Measurements from ENCODE around the gene RAB33B. TPM values are rescaled to one million over a fixed set of nuclear protein-coding genes. Genes with fewer than 3 reads are reported as not detected.

Gene RAB33B
- total RNA-seq, 1 experiment from 2014 or later = 4.5 TPM

- ChIA-PET CTCF (interaction anchor here (1.1 to 1.3 kb wide), 2 partner anchors 11 to 14 kb away, joined by 3 to 14 read pairs; no protein-coding TSS in a partner anchor), POLR2A (no interaction called here)
- no peak overlapping the region for H3K4me3 ChIP-seq (ENCODE audit: low read depth in 2 of 2, low read length in 2 of 2)
- H3K9me3 ChIP-seq (ENCODE audit: control insufficient read depth, insufficient read depth, low read depth, low read length) = no peaks in the 10 kb centered on the region
- H3K27ac ChIP-seq (ENCODE audit: low read length) = no peak overlapping the region
- H3K4me1 ChIP-seq (ENCODE audit: control insufficient read depth, insufficient read depth, low read length) = no peaks in the 10 kb centered on the region
- DNase-seq (ENCODE audit: low read depth, low spot score) (no peak), ATAC-seq (no peak)
- intact Hi-C loops (cut with micrococcal nuclease; ENCODE audit: unreplicated experiment) (no loop called here), in situ Hi-C loops (cut with HindIII; ENCODE audit: low pct_unique_long_range_greater_than_20kb, low sequenced_read_pairs) (no loop called here)
- no peaks in the 10 kb centered on the region for H3K36me3 ChIP-seq (ENCODE audit: control insufficient read depth, insufficient read depth, low read length)
- no peaks in the 10 kb centered on the region for H3K27me3 ChIP-seq (ENCODE audit: control insufficient read depth, insufficient read depth, low read length)
- no TSS peak for BruUV-seq (replicated peaks)
- TF ChIP-seq REST (IDR thresholded peaks at IDR 0.05; ENCODE audit: insufficient read depth in 1 of 2, low read depth in 2 of 2, low read length in 1 of 2) = no peak
- TF ChIP-seq TCF7L2 (IDR thresholded peaks at IDR 0.05; ENCODE audit: low read depth, low read length) = no peak
- no peak for TF ChIP-seq SIN3A (IDR thresholded peaks at IDR 0.05; ENCODE audit: borderline replicate concordance, insufficient read depth, low read depth, low read length)
- no peak for TF ChIP-seq POLR2AphosphoS5 (IDR thresholded peaks at IDR 0.05; ENCODE audit: low read depth, low read length)
- no peak for TF ChIP-seq CTCF (IDR thresholded peaks at IDR 0.05)
Measured at GRCh38 chr4:139508581-139509237, 54.8 kb downstream of the RAB33B start.

GRCh38 chr4:139509727-139510410, 55.9 kb downstream of the RAB33B start:
- no TSS peak for BruUV-seq (replicated peaks)
- no peaks in the 10 kb centered on the region for H3K36me3 ChIP-seq (ENCODE audit: control insufficient read depth, insufficient read depth, low read length)
- DNase-seq (ENCODE audit: low read depth, low spot score) = no peak
- no peaks in the 10 kb centered on the region for H3K9me3 ChIP-seq (ENCODE audit: control insufficient read depth, insufficient read depth, low read depth, low read length)
- H3K4me1 ChIP-seq (ENCODE audit: control insufficient read depth, insufficient read depth, low read length) = no peaks in the 10 kb centered on the region
- in situ Hi-C loops (cut with HindIII; ENCODE audit: low pct_unique_long_range_greater_than_20kb, low sequenced_read_pairs) (no loop called here), intact Hi-C loops (cut with micrococcal nuclease; ENCODE audit: unreplicated experiment) (no loop called here)
- POLR2A ChIA-PET = interaction anchor here (0.6 kb wide), 1 partner anchor 23 kb away, joined by 3 read pairs; no protein-coding TSS in a partner anchor
- H3K27ac ChIP-seq (ENCODE audit: low read length) = no peak overlapping the region
- H3K4me3 ChIP-seq (ENCODE audit: low read depth in 2 of 2, low read length in 2 of 2) = no peak overlapping the region
- no peaks in the 10 kb centered on the region for H3K27me3 ChIP-seq (ENCODE audit: control insufficient read depth, insufficient read depth, low read length)
- CTCF ChIA-PET = interaction anchor here (0.7 to 1.3 kb wide), 2 partner anchors 13 to 14 kb away, joined by 3 read pairs; no protein-coding TSS in a partner anchor
- ATAC-seq = peak; percentile 76; the same call in 1 of the 2 replicates
- TF ChIP-seq SIN3A (IDR thresholded peaks at IDR 0.05; ENCODE audit: borderline replicate concordance, insufficient read depth, low read depth, low read length) = no peak
- TF ChIP-seq CTCF (IDR thresholded peaks at IDR 0.05) = peak; percentile 54

Measured in Panc1 (cell line).